ENCODE data around the gene FCN3. TPM values are rescaled to one million over a fixed set of nuclear protein-coding genes. Genes with fewer than 3 reads are reported as not detected.
A peak's percentile ranks its signal among the peaks of the same experiment; 100 is the strongest.

FCN3 gene
- total RNA-seq, 4 donors from 2014 or later, result 2.3 to 7.1 (median 3.7) TPM

- TF ChIP-seq POLR2AphosphoS5 (IDR thresholded peaks at IDR 0.05) (no peak), EP300 (IDR thresholded peaks at IDR 0.05) (no peak)
- TF ChIP-seq, protein P1, sequence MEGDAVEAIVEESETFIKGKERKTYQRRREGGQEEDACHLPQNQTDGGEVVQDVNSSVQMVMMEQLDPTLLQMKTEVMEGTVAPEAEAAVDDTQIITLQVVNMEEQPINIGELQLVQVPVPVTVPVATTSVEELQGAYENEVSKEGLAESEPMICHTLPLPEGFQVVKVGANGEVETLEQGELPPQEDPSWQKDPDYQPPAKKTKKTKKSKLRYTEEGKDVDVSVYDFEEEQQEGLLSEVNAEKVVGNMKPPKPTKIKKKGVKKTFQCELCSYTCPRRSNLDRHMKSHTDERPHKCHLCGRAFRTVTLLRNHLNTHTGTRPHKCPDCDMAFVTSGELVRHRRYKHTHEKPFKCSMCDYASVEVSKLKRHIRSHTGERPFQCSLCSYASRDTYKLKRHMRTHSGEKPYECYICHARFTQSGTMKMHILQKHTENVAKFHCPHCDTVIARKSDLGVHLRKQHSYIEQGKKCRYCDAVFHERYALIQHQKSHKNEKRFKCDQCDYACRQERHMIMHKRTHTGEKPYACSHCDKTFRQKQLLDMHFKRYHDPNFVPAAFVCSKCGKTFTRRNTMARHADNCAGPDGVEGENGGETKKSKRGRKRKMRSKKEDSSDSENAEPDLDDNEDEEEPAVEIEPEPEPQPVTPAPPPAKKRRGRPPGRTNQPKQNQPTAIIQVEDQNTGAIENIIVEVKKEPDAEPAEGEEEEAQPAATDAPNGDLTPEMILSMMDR (IDR thresholded peaks at IDR 0.05), result no peak
- peaks cover 28% of the 10 kb centered on the region for H3K36me3 ChIP-seq
- DNase-seq (ENCODE audit: low spot score in 2 of 2), result no peak
- H3K27ac ChIP-seq, result no peak overlapping the region
- peak overlapping the region; percentile 44 for H3K4me3 ChIP-seq
- no peaks in the 10 kb centered on the region for H3K9me3 ChIP-seq
- H3K4me1 ChIP-seq, result peaks cover 34% of the 10 kb centered on the region
- H3K27me3 ChIP-seq, result no peaks in the 10 kb centered on the region
- 52% methylated on average over 32 of the region's 62 CpGs for WGBS
These were observed 23.7 kb downstream of the FCN3 start for GRCh38 chr1:27350663-27351540.

- H3K27ac ChIP-seq, result peak overlapping the region; percentile 66
- 44% methylated on average over 18 of the region's 84 CpGs for WGBS
These were observed 24.6 kb downstream of the FCN3 start for GRCh38 chr1:27349784-27350662.

GRCh38 chr1:27348861-27349783 lies 25.5 kb downstream of the FCN3 start:
- DNase-seq (ENCODE audit: low spot score in 2 of 2), result peak in 1 of 2 donors; percentile 64
- H3K27me3 ChIP-seq, result no peaks in the 10 kb centered on the region
- WGBS, result 26% methylated on average over 10 of the region's 51 CpGs

More at GRCh38 chr1:27349784-27350662, 24.6 kb downstream of the FCN3 start:
- TF ChIP-seq, protein P1 (IDR thresholded peaks at IDR 0.05), result no peak
- TF ChIP-seq POLR2A (IDR thresholded peaks at IDR 0.05) (no peak), EP300 (IDR thresholded peaks at IDR 0.05) (no peak)
- Histone ChIP-seq H3K36me3 (peaks cover 19% of the 10 kb centered on the region), H3K4me3 (peak overlapping the region; percentile 44), H3K27me3 (no peaks in the 10 kb centered on the region), H3K4me1 (peaks cover 35% of the 10 kb centered on the region), H3K9me3 (no peaks in the 10 kb centered on the region)
- DNase-seq (ENCODE audit: low spot score in 2 of 2), result peak in 1 of 2 donors; percentile 75

DNA sequence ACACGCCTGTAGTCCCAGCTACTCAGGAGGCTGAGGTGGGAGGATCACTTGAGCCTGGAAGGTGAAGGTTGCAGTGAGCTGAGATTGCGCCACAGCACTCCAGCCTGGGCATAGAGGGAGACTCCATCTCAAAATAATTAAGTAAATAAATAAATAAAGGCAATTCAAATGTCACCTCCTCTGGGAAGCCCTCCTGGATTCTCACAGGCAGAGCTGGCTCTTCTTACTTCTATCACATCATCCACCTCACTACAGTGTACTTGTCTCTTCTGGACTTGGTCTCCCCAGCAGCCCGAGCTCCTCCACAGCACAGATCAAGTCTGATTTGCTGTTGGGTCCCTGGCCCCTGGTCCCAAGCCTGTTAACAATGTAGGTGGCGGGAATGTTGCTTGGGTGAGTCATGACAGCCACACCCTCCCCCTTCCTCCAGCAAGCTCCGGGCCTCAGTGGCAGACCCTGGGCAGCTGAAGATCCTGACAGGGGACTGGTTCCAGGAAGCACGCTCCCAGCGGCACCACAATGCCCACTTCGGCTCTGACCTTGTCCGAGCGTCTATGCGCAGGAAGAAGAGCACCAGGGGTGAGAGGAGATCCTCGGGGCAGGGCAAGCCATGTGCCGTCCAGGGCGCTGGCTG lies 27.5 kb downstream of the FCN3 start:
- no peaks in the 10 kb centered on the region for H3K9me3 ChIP-seq
- H3K27ac ChIP-seq, result no peak overlapping the region
- TF ChIP-seq POLR2A (IDR thresholded peaks at IDR 0.05) (no peak), POLR2AphosphoS5 (IDR thresholded peaks at IDR 0.05) (no peak), EP300 (IDR thresholded peaks at IDR 0.05) (no peak)
- TF ChIP-seq, protein P1 (IDR thresholded peaks at IDR 0.05), result no peak
- H3K4me3 ChIP-seq, result no peak overlapping the region
- no peaks in the 10 kb centered on the region for H3K36me3 ChIP-seq
- 76% methylated on average over 8 of the region's 14 CpGs for whole genome bisulfite sequencing
- H3K4me1 ChIP-seq, result peaks cover 45% of the 10 kb centered on the region
- peak in 1 of 2 donors; percentile 57 for DNase-seq (ENCODE audit: low spot score in 2 of 2)
- H3K27me3 ChIP-seq, result no peaks in the 10 kb centered on the region

More at GRCh38 chr1:27348861-27349783, 25.5 kb downstream of the FCN3 start:
- TF ChIP-seq, protein P1 (IDR thresholded peaks at IDR 0.05), result no peak
- TF ChIP-seq POLR2A (IDR thresholded peaks at IDR 0.05) (no peak), POLR2AphosphoS5 (IDR thresholded peaks at IDR 0.05) (no peak), EP300 (IDR thresholded peaks at IDR 0.05) (no peak)
- Histone ChIP-seq H3K4me3 (peak overlapping the region; percentile 44), H3K9me3 (no peaks in the 10 kb centered on the region), H3K27ac (peak overlapping the region; percentile 66), H3K36me3 (peaks cover 11% of the 10 kb centered on the region), H3K4me1 (peaks cover 42% of the 10 kb centered on the region)

All from suprapubic skin (tissue), 4 donors.